HG03064 (cell line): ENCODE results near the gene FGF22.
"Not testable (repeated sequence)": the region's sequence is repeated elsewhere in the genome, so short reads cannot be mapped to it uniquely, and the experiment has no call there.

Source experiments
- ATAC-seq: cut with Tn5 transposase; IDR thresholded peaks from one replicate; pipeline ENCODE4 v1.9.1; 2021; ENCODE audit warnings: low read depth; ENCODE audit not compliant: unreplicated experiment

Gene FGF22

GRCh38 chr19:605061-605971, 34.4 kb upstream of the FGF22 start:
- ATAC-seq = not testable (repeated sequence)

GRCh38 chr19:607301-608154, 32.2 kb upstream of the FGF22 start:
- ATAC-seq = no peak

GRCh38 chr19:608155-609003, 31.3 kb upstream of the FGF22 start:
- no peak for ATAC-seq

GRCh38 chr19:609004-609346, 30.7 kb upstream of the FGF22 start:
- ATAC-seq = no peak

- no peak for ATAC-seq
Observed at GRCh38 chr19:610071-610800, 29.4 kb upstream of the FGF22 start.

GRCh38 chr19:610801-611480, 28.7 kb upstream of the FGF22 start:
- ATAC-seq = no peak

GRCh38 chr19:611481-611868, 28.2 kb upstream of the FGF22 start:
- ATAC-seq = no peak

- ATAC-seq = no peak
Observed at GRCh38 chr19:612941-613340, 26.7 kb upstream of the FGF22 start.

GRCh38 chr19:613732-614567, 25.7 kb upstream of the FGF22 start:
- no peak for ATAC-seq

- ATAC-seq = no peak
Observed at GRCh38 chr19:615619-616018, 24.1 kb upstream of the FGF22 start.

GRCh38 chr19:616062-616700, 23.5 kb upstream of the FGF22 start:
- no peak for ATAC-seq

GRCh38 chr19:616747-617526, 22.7 kb upstream of the FGF22 start:
- no peak for ATAC-seq

- ATAC-seq = no peak
Observed at GRCh38 chr19:617551-618246, 22.0 kb upstream of the FGF22 start.

- ATAC-seq = no peak
Observed at GRCh38 chr19:618247-618619, 21.4 kb upstream of the FGF22 start.

- no peak for ATAC-seq
Observed at GRCh38 chr19:618674-619285, 20.9 kb upstream of the FGF22 start.

- no peak for ATAC-seq
Observed at GRCh38 chr19:619286-620002, 20.2 kb upstream of the FGF22 start.
